GM12873 (cell line): Measurements from ENCODE around the gene OR10H5.

ENCODE experiments used
- CTCF ChIP-seq: IDR thresholded peaks from 2 replicates; pipeline ENCODE4 v1.5.1; 2012; ENCODE audit warnings: low read depth, mild to moderate bottlenecking, moderate library complexity, low read length, control low read depth; ENCODE audit not compliant: insufficient read depth; ENCODE audit errors: missing control alignments

The OR10H5 gene

DNA sequence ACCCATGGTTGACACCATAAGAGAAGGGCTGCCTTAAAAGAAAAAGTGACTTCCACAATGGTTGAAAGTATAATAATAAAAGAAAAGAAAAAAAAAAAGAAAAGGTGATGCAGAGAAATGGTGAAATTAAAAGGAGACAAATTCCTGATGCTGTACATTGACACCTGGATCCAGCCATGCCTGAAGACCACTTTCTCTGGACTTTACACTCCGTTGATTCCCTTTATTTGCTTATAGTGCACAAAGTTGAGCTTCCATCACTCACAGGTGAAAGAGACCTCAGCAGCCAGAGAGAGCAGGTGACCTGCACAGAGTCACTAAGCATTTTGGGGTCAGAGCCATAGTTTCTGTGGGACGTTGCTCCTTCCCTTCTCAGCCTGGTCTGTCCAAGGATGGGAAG lies 12.2 kb upstream of the OR10H5 start:
- TF ChIP-seq CTCF = no peak

DNA sequence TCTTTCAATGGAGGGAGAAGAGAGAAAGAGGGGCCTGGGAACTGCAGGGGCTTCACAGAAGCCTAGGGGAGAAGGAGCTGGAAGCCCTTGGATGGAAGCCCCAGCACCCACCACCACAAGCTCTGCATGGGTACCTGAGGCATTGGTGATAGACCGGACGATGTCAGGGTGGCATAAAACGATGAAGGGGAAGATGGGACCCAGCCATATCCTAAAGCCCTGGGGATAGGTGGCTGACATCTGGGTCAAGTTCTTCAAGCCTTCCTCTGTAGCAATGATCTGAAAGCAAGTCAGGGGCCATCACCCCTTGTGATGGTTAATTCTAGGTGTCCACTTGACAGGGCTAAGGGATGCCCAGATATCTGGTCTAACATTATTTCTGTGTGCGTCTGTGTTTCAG lies 11.2 kb upstream of the OR10H5 start:
- no peak for TF ChIP-seq CTCF

GRCh38 chr19:15776991-15777970 lies 10.2 kb upstream of the OR10H5 start:
- TF ChIP-seq CTCF = no peak

GRCh38 chr19:15779756-15780476 lies 7.5 kb upstream of the OR10H5 start:
- TF ChIP-seq CTCF = no peak

DNA sequence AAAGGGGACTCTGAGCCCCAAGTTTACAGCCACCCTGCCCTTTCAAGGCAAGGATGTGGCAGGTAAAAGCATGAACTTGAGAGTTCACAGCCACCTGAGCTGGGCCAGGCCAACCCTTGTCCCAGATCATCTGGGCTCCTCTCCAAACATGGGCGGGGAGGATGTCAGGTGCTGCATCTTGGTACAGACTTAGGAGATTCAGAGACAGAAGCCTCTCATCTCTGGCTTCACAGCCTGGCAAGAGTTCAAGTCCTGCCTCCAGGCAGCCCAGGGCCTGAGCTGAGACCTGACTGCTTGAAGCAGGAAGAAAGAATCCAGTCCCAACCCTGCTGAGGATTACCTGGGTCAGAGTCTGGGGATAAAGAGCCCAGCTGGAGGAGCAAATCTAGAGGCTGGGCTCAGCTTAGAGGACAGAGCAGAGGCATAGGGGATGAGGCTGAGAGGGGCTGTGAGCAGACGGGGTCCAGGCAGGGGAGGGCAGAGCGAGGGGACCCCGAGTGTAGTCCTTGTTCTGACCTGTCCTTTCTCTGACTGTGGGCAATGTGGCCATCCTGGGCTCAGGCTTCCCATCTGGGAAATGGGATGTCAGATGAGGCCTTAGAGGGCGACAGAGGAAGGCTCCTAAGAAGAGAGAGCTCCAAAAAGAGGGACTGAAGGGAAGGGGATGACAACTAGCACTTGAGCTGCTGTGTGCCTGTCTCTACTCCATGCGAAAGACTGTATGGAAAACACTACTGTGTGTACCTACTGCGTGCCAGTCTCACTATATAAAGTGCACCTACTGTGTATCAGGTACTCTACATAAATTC lies 6.6 kb upstream of the OR10H5 start:
- TF ChIP-seq CTCF = no peak

- no peak for TF ChIP-seq CTCF
These were observed 5.8 kb upstream of the OR10H5 start for GRCh38 chr19:15781661-15782060.
